ENCODE measurements around the gene PRR5. TPM values are rescaled to one million over a fixed set of nuclear protein-coding genes. Genes with fewer than 3 reads are reported as not detected.

PRR5 gene
- total and polyA plus RNA-seq, 2 of the 13 experiments (the other 11 are each of a cell fraction or from before 2014, with no cell fraction given): 11.6 to 27.5 TPM

GRCh38 chr22:44668190-44668885 is 33.7 kb upstream of the PRR5 start:
- Histone ChIP-seq H3K9ac (ENCODE audit: insufficient read depth, low read depth, low read length) (0 out of 2 replicates have a peak overlapping the region, but pooled peaks have one; percentile 22), H3K4me3 (replicated peaks in 1 of 3; ENCODE audit: insufficient read depth in 1 of 3, low read depth in 2 of 3, low read length in 3 of 3) (peak overlapping the region; percentile 59 to 67 (median 60); a peak in 4 of 6 replicates), H3K9me3 (ENCODE audit: low read length) (no peaks in the 10 kb centered on the region), H4K20me1 (ENCODE audit: insufficient read depth, low read length) (no peaks in the 10 kb centered on the region), H3K27ac (ENCODE audit: extremely low read length, insufficient read depth, low read length) (no peak overlapping the region), H2AFZ (ENCODE audit: low read length) (no peak overlapping the region), H3K27me3 (ENCODE audit: control insufficient read depth in 1 of 2, insufficient read depth in 2 of 2, low read length in 2 of 2) (peaks cover 1 to 18% of the 10 kb centered on the region in 2 experiments; a peak in 4 of 5 replicates), H3K4me1 (ENCODE audit: insufficient read depth, low read length) (peaks cover 33% of the 10 kb centered on the region), H3K4me2 (ENCODE audit: low read depth, low read length) (peak overlapping the region; percentile 67), H3K36me3 (replicated peaks in 1 of 2; ENCODE audit: control insufficient read depth in 1 of 2, insufficient read depth in 2 of 2, low read length in 2 of 2) (no peaks in the 10 kb centered on the region), H3K79me2 (ENCODE audit: insufficient read depth, low read length) (no peaks in the 10 kb centered on the region)
- intact Hi-C loops (cut with micrococcal nuclease; ENCODE audit: unreplicated experiment): no loop called here
- ChIA-PET CTCF (ENCODE audit: low intra/inter-chr PET ratio, low total read pairs) (interaction anchor here (1.0 kb wide), 1 partner anchor 16 kb away, joined by 4 read pairs; no protein-coding TSS in a partner anchor), POLR2A (no interaction called here)
- peak; percentile 46 for ATAC-seq
- FAIRE-seq: no peak
- DNase-seq (ENCODE audit: low spot score): no peak
- no TSS peak for BruUV-seq (replicated peaks)
- in situ Hi-C loops (cut with HindIII; ENCODE audit: extremely low pct_ligation_motif_present, low pct_unique_long_range_greater_than_20kb): no loop called here
- 0% methylated on average over 7 of the region's 87 CpGs for WGBS (ENCODE audit: low lambda C conversion rate)
- TF ChIP-seq ZNF431 (CRISPR knock-in tag; IDR thresholded peaks at IDR 0.05; ENCODE audit: borderline replicate concordance, low read depth) (no peak), ZNF550 (CRISPR knock-in tag; IDR thresholded peaks at IDR 0.05; ENCODE audit: borderline replicate concordance) (no peak), SRF (IDR thresholded peaks at IDR 0.05; ENCODE audit: low read depth, low read length) (no peak), ZBED4 (CRISPR knock-in tag; IDR thresholded peaks at IDR 0.05; ENCODE audit: borderline replicate concordance) (0 out of 2 replicates have a peak, but pooled peaks have one; percentile 24), ZBTB7A (CRISPR knock-in tag; IDR thresholded peaks at IDR 0.05) (0 out of 2 replicates have a peak, but pooled peaks have one; percentile 19), ZNF619 (CRISPR knock-in tag; IDR thresholded peaks at IDR 0.05) (no peak)
- TF ChIP-seq, protein P1, sequence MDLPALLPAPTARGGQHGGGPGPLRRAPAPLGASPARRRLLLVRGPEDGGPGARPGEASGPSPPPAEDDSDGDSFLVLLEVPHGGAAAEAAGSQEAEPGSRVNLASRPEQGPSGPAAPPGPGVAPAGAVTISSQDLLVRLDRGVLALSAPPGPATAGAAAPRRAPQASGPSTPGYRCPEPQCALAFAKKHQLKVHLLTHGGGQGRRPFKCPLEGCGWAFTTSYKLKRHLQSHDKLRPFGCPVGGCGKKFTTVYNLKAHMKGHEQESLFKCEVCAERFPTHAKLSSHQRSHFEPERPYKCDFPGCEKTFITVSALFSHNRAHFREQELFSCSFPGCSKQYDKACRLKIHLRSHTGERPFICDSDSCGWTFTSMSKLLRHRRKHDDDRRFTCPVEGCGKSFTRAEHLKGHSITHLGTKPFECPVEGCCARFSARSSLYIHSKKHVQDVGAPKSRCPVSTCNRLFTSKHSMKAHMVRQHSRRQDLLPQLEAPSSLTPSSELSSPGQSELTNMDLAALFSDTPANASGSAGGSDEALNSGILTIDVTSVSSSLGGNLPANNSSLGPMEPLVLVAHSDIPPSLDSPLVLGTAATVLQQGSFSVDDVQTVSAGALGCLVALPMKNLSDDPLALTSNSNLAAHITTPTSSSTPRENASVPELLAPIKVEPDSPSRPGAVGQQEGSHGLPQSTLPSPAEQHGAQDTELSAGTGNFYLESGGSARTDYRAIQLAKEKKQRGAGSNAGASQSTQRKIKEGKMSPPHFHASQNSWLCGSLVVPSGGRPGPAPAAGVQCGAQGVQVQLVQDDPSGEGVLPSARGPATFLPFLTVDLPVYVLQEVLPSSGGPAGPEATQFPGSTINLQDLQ (CRISPR knock-in tag; IDR thresholded peaks at IDR 0.05): no peak
- TF ChIP-seq, protein P2, sequence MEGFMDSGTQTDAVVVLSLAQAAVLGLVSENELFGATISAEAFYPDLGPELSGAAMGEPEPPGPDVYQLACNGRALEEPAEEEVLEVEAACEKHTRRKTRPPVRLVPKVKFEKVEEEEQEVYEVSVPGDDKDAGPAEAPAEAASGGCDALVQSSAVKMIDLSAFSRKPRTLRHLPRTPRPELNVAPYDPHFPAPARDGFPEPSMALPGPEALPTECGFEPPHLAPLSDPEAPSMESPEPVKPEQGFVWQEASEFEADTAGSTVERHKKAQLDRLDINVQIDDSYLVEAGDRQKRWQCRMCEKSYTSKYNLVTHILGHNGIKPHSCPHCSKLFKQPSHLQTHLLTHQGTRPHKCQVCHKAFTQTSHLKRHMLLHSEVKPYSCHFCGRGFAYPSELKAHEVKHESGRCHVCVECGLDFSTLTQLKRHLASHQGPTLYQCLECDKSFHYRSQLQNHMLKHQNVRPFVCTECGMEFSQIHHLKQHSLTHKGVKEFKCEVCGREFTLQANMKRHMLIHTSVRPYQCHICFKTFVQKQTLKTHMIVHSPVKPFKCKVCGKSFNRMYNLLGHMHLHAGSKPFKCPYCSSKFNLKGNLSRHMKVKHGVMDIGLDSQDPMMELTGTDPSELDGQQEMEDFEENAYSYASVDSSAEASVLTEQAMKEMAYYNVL (CRISPR knock-in tag; IDR thresholded peaks at IDR 0.05; ENCODE audit: borderline replicate concordance): no peak
- TF ChIP-seq, protein P3, sequence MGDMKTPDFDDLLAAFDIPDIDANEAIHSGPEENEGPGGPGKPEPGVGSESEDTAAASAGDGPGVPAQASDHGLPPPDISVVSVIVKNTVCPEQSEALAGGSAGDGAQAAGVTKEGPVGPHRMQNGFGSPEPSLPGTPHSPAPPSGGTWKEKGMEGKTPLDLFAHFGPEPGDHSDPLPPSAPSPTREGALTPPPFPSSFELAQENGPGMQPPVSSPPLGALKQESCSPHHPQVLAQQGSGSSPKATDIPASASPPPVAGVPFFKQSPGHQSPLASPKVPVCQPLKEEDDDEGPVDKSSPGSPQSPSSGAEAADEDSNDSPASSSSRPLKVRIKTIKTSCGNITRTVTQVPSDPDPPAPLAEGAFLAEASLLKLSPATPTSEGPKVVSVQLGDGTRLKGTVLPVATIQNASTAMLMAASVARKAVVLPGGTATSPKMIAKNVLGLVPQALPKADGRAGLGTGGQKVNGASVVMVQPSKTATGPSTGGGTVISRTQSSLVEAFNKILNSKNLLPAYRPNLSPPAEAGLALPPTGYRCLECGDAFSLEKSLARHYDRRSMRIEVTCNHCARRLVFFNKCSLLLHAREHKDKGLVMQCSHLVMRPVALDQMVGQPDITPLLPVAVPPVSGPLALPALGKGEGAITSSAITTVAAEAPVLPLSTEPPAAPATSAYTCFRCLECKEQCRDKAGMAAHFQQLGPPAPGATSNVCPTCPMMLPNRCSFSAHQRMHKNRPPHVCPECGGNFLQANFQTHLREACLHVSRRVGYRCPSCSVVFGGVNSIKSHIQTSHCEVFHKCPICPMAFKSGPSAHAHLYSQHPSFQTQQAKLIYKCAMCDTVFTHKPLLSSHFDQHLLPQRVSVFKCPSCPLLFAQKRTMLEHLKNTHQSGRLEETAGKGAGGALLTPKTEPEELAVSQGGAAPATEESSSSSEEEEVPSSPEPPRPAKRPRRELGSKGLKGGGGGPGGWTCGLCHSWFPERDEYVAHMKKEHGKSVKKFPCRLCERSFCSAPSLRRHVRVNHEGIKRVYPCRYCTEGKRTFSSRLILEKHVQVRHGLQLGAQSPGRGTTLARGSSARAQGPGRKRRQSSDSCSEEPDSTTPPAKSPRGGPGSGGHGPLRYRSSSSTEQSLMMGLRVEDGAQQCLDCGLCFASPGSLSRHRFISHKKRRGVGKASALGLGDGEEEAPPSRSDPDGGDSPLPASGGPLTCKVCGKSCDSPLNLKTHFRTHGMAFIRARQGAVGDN (CRISPR knock-in tag; IDR thresholded peaks at IDR 0.05): peak; percentile 23; the same call in 1 of the 2 replicates
